Fibroblast of lung (primary cell): ENCODE measurements around the gene PNPLA8. TPM values are rescaled to one million over a fixed set of nuclear protein-coding genes. Genes with fewer than 3 reads are reported as not detected.
"Not testable (repeated sequence)": the region's sequence is repeated elsewhere in the genome, so short reads cannot be mapped to it uniquely, and the experiment has no call there.

ENCODE experiments used
- DNase-seq, 2 donors: peaks; one replicate each; pipeline versions ENCODE4 v3.0.0 to v3.0.0-alpha.2; 2010; ENCODE audit warnings: low read depth in 2 of 2
- H2AFZ ChIP-seq: 2 replicates; pipeline ENCODE4 v1.5.1; 2012; ENCODE audit warnings: low read length, control low read depth, inconsistent platforms
- H3K27ac ChIP-seq: 2 replicates; pipeline ENCODE4 v1.5.1; 2011; ENCODE audit warnings: low read length, control low read depth; ENCODE audit not compliant: insufficient read depth
- H3K27me3 ChIP-seq: 2 replicates; pipeline ENCODE4 v1.5.1; 2011; ENCODE audit warnings: mild to moderate bottlenecking, low read length; ENCODE audit not compliant: control insufficient read depth, insufficient read depth
- H3K36me3 ChIP-seq: 2 replicates; pipeline ENCODE4 v1.5.1; 2011; ENCODE audit warnings: low read length; ENCODE audit not compliant: control insufficient read depth, insufficient read depth
- H3K4me1 ChIP-seq: 2 replicates; pipeline ENCODE4 v1.5.1; 2011; ENCODE audit warnings: low read length; ENCODE audit not compliant: control insufficient read depth, insufficient read depth; ENCODE audit errors: extremely low read depth
- H3K4me2 ChIP-seq: 2 replicates; pipeline ENCODE4 v1.5.1; 2011; ENCODE audit warnings: low read length, control low read depth; ENCODE audit not compliant: insufficient read depth; ENCODE audit errors: extremely low read depth
- H3K4me3 ChIP-seq, 4 experiments: fragments of 200-600 bp in 1 of 4; sonication (generic) in 1 of 4; replicated peaks in 1 of 4; 2 replicates each; pipeline ENCODE4 v1.5.1; 2011 to 2016; ENCODE audit warnings: low read length in 4 of 4, low read depth in 3 of 4, mild to moderate bottlenecking in 3 of 4, control low read depth in 2 of 4, inconsistent platforms in 1 of 4, mixed read lengths in 1 of 4; ENCODE audit not compliant: insufficient read depth in 1 of 4; ENCODE audit errors: control extremely low read depth in 1 of 4
- H3K79me2 ChIP-seq: 2 replicates; pipeline ENCODE4 v1.5.1; 2012; ENCODE audit warnings: mild to moderate bottlenecking, low read length, inconsistent platforms; ENCODE audit not compliant: control insufficient read depth, insufficient read depth
- H3K9ac ChIP-seq: 2 replicates; pipeline ENCODE4 v1.5.1; 2011; ENCODE audit warnings: mild to moderate bottlenecking, low read length, control low read depth; ENCODE audit not compliant: insufficient read depth
- H3K9me3 ChIP-seq: 2 replicates; pipeline ENCODE4 v1.5.1; 2012; ENCODE audit warnings: low read depth, low read length; ENCODE audit not compliant: control insufficient read depth, insufficient read depth
- H4K20me1 ChIP-seq: 2 replicates; pipeline ENCODE4 v1.5.1; 2011; ENCODE audit warnings: low read length; ENCODE audit not compliant: control insufficient read depth, insufficient read depth; ENCODE audit errors: extremely low read depth
- EZH2 ChIP-seq: IDR thresholded peaks from 2 replicates; pipeline ENCODE4 v1.5.1; 2012; ENCODE audit warnings: low read length, control low read depth, mild to moderate bottlenecking; ENCODE audit errors: missing control alignments
- polyA plus RNA-seq, 2 donors: library from polyadenylated mRNA; depleted of rRNA in 1 of 2; stranded (reverse) in 1 of 2; unstranded in 1 of 2; fragments of >200 nt; gene quantifications; 2 replicates each; pipeline ENCODE4 v1.2.1, GENCODE V29; 2011 to 2012; ENCODE audit warnings: missing spikeins in 1 of 2
- total RNA-seq: library from RNA; depleted of rRNA; stranded (reverse); fragments of >200 nt; gene quantifications from 2 replicates; pipeline ENCODE4 v1.2.1, GENCODE V29; 2014
- TF ChIP-seq, protein P1 (sequence below), 2 donors: IDR thresholded peaks in 1 of 2; conservative IDR thresholded peaks in 1 of 2; 1 replicate in 1 of 2; 2 replicates in 1 of 2; pipeline ENCODE4 v1.5.1; 2011 to 2012; ENCODE audit warnings: low read length in 2 of 2, control low read depth in 1 of 2, inconsistent platforms in 1 of 2, low read depth in 1 of 2, mild to moderate bottlenecking in 1 of 2

The PNPLA8 gene
- total and polyA plus RNA-seq, 2 donors (not counting 1 experiment from before 2014, with no cell fraction given), result 27.9 to 36.7 TPM

DNA sequence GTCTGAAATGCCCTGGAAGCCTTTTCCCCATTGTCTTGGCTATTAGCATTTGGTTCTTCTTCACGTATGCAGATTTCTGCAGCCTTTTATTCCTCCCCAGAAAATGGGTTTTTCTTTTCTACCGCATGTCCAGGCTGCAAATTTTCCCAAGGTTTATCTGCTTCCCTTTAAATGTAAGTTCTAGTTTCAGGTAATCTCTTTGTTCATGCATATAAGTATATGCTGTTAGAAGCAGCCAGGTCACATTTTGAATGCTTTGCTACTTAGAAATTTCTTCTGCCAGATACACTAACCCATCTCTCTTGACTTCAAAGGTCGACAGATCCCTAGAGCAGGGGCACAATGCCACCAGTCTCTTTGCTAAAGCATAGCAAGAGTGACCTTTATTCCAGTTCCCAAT lies 31.3 kb upstream of the PNPLA8 start:
- no peaks in the 10 kb centered on the region for H3K27me3 ChIP-seq
- no peaks in the 10 kb centered on the region for H4K20me1 ChIP-seq
- H3K4me2 ChIP-seq, result no peak overlapping the region
- no peaks in the 10 kb centered on the region for H3K36me3 ChIP-seq
- no peak overlapping the region for H3K4me3 ChIP-seq
- H3K9me3 ChIP-seq, result no peaks in the 10 kb centered on the region
- H3K27ac ChIP-seq, result no peak overlapping the region
- no peak overlapping the region for H3K9ac ChIP-seq
- TF ChIP-seq EZH2, result no peak
- TF ChIP-seq, protein P1, sequence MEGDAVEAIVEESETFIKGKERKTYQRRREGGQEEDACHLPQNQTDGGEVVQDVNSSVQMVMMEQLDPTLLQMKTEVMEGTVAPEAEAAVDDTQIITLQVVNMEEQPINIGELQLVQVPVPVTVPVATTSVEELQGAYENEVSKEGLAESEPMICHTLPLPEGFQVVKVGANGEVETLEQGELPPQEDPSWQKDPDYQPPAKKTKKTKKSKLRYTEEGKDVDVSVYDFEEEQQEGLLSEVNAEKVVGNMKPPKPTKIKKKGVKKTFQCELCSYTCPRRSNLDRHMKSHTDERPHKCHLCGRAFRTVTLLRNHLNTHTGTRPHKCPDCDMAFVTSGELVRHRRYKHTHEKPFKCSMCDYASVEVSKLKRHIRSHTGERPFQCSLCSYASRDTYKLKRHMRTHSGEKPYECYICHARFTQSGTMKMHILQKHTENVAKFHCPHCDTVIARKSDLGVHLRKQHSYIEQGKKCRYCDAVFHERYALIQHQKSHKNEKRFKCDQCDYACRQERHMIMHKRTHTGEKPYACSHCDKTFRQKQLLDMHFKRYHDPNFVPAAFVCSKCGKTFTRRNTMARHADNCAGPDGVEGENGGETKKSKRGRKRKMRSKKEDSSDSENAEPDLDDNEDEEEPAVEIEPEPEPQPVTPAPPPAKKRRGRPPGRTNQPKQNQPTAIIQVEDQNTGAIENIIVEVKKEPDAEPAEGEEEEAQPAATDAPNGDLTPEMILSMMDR (conservative IDR thresholded peaks at IDR 0.05 in 1 of 2, IDR thresholded peaks at IDR 0.05 in 1 of 2; ENCODE audit: low read depth in 1 of 2, low read length in 2 of 2), result no peak
- no peaks in the 10 kb centered on the region for H3K79me2 ChIP-seq
- no peaks in the 10 kb centered on the region for H3K4me1 ChIP-seq
- DNase-seq, result no peak
- H2AFZ ChIP-seq, result no peak overlapping the region

DNA sequence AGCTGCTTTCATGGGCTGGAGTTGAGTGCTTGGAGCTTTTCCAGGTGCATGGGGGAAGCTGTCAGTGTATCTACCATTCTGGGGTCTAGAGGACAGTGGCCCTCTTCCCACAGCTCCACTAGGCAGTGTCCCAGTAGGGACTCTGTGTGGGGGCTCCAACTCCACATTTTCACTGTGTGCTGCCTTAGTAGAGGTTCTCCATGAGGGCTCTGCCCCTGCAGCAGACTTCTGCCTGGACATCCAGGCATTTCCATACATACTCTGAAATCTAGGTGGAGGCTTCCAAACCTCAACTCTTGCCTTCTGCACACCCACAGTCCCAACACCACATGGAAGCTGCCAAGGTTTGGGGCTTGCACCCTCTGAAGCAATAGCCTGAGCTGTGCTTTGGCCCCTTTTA lies 30.7 kb upstream of the PNPLA8 start:
- H2AFZ ChIP-seq, DNase-seq, H3K4me1 ChIP-seq, H4K20me1 ChIP-seq, H3K4me2 ChIP-seq, H3K36me3 ChIP-seq, H3K27me3 ChIP-seq, H3K9me3 ChIP-seq, H3K9ac ChIP-seq, H3K4me3 ChIP-seq, H3K27ac ChIP-seq, H3K79me2 ChIP-seq: not testable (repeated sequence)

DNA sequence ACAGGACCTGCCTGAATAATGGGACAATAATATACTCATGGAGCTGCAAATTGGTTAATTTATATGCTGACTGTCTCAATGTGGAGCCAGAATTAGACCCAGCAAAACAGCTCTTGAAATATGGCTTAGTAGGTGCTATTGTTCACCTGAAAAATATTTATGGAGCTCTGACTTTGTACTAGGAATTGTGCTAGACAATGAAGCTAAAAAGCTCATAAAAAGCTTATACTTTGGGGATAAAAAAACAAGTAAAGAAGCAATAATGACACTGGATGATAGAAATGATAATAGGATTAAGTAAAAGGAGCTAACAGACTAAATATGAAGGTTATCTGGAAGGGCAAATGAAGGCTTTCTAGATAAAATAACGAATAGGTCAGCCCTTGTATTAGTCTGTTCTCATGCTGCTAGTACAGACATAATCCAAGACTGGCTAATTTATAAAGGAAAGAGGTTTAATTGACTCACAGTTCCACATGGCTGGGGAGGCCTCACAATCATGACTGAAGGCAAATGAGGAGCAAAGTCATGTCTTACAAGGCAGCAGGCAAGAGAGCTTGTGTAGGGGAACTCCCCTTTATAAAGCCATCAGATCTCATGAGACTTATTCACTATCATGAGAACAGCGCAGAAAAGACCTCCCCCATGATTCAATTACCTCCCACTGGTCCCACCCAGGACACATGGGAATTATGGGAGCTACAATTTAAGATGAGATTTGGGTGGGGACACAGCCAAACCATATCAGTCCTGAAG lies 22.4 kb upstream of the PNPLA8 start:
- not testable (repeated sequence) for DNase-seq, H3K4me3 ChIP-seq, H3K9me3 ChIP-seq, H3K4me2 ChIP-seq, H2AFZ ChIP-seq, H4K20me1 ChIP-seq, H3K79me2 ChIP-seq, H3K36me3 ChIP-seq, H3K4me1 ChIP-seq, H3K9ac ChIP-seq, H3K27me3 ChIP-seq, H3K27ac ChIP-seq

DNA sequence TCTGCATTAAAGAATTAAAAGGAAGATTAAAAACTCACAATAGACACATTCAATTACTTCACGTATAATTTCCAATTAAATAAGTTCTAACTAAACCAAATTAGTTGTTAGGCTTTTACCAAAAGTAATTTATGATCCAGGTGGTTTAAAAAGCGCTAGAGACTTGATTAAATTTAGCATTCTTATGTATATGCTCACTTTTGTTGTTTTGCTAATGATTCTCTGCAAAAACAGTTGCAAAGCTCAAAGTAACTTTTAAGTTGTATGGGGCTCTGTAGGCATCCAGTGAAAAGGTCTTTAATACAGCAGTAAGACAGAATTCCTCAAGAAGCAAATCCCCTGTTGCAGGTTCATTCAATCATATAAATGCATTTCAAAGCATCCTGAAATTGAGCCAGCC lies 15.5 kb upstream of the PNPLA8 start:
- Histone ChIP-seq H3K4me1 (no peaks in the 10 kb centered on the region), H3K27me3 (no peaks in the 10 kb centered on the region), H2AFZ (no peak overlapping the region), H3K4me3 (no peak overlapping the region), H3K36me3 (no peaks in the 10 kb centered on the region), H3K9me3 (no peaks in the 10 kb centered on the region), H3K4me2 (no peak overlapping the region), H3K9ac (no peak overlapping the region), H3K27ac (no peak overlapping the region), H4K20me1 (no peaks in the 10 kb centered on the region), H3K79me2 (no peaks in the 10 kb centered on the region)
- TF ChIP-seq, protein P1 (conservative IDR thresholded peaks at IDR 0.05 in 1 of 2, IDR thresholded peaks at IDR 0.05 in 1 of 2; ENCODE audit: low read depth in 1 of 2, low read length in 2 of 2), result no peak
- DNase-seq, result no peak

DNA sequence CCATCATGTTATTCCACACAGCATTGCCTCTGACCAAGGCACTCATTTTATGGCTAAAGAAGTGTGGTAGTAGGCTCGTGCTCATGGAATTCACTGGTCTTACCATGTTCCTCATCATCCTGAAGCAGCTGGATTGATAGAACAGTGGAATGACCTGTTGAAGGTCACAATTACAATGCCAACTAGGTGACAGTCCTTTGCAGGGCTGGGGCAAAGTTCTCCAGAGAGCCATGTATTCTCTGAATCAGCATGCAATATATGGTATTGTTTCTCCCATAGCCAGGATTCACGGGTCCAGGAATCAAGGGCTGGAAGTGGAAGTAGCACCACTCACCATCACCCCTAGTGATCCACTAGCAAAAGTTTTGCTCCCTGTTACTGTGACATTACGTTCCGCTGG lies 12.8 kb upstream of the PNPLA8 start:
- H4K20me1 ChIP-seq, H3K4me3 ChIP-seq, H3K4me2 ChIP-seq, H3K4me1 ChIP-seq, H3K27me3 ChIP-seq, H2AFZ ChIP-seq, H3K27ac ChIP-seq, H3K9me3 ChIP-seq, H3K36me3 ChIP-seq, DNase-seq, H3K9ac ChIP-seq, H3K79me2 ChIP-seq: not testable (repeated sequence)
